HG02884 (cell line): ENCODE results near the gene KASH5.

ENCODE experiments used
- ATAC-seq: cut with Tn5 transposase; IDR thresholded peaks from one replicate; pipeline ENCODE4 v1.9.1; 2021; ENCODE audit warnings: mild to moderate bottlenecking, moderate library complexity; ENCODE audit not compliant: unreplicated experiment

Gene KASH5

DNA sequence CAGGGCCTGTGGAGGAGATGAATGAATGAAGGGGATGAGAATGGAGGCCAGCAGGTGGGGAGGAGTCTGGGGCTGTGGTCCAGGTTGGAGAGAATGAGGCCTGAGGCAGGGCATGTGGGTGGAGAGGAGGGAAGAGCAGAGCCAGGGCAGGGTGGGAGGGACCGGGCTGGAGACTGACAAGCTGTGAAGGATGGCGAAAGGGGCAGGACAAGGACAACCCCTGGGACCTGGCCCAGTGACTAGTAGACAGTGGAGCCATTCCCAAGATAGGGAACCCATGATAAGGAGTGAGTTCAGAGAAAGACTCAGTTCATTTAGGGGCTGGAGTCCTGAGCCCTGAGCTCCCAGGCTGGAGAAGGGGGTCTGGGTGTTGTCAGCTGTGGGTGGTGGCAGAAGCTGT, 32.2 kb downstream of the KASH5 start:
- ATAC-seq: no peak

DNA sequence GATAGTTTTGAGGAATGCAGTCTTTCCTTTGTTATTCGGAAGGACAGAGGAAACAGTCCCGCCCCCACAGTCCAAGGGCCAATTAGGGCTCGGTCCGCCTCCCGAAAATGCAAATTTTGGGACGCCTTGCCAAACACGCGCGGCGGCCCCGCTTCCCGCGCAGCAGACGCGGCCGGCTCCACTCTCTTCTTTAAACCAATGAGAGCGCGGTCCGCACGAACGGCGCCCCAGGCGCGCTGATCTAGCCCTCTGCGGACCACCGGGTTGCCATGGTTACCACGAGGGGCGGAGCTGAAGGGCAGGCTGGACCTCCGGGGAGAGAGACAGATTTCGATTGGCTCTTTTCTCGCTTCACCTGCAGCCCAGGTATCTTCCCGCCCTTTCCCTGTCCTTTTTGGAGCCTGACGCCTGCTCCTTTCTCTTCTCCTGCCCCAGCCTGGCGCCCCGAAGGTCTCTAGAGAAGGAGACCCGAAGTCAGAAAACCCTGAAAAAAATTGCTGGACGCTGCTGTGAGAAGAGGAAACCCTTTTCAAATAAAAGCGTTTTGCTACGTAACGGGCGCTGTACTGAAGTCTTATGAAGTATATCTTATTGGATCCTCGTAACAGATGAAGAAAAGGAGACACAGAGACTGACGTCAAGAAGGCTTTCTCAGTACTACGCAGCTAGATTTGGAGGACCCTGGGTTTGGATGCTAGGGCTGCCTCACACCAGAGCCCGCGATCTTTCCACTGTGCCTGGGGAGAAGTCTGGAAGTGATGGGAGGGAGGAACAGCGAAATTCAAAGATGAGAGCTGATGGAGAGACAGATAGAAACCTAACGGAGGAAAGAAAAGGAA, 33.2 kb downstream of the KASH5 start:
- ATAC-seq: no peak

DNA sequence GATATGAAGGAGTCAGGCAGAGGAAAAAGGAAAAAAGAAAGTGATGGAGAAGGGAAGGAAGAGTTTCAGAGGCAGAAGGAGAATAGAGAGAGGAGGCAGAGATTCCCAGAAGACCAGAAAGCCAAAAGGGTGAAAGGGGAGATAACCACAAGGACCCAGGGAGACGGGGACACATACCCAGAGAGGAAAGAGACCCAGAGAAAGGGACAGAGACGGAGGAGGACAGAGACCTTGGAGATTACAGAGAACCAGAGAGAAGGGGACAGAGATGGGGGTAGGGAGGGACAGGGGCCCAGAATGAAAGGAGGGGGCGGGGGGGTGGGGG, 33.8 kb downstream of the KASH5 start:
- no peak for ATAC-seq

DNA sequence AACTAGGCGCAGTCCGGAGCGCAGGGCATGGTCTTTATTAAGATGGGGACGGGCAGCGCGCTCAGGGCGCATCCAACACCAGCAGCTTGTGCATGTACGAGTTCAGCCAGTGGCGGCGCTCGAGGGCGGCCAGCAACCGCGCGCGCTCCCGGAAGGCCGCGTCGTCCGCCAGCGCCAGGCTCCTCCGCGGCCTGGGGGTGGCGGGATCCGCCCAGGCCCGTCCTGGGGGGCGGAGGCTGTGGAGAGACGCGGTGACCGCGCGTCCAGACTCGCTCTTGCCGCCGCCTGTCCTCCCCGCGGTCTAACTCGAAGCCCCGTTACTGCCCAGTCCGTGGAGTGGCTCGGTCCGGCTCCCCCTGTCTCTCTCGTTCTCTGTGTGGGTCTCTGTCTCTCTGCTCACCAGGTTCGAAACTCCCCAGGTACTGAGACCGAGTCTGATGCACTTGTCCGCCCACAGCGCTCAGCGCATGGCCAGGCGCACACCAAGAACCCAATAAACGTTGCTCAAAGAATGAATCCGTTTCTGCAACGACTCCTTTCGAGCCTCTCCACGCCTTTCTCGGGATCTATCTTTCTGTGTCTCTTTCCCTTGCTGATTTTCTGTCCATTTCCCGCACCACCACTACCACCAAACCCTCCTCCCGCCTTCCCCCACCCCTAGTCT, 34.5 kb downstream of the KASH5 start:
- no peak for ATAC-seq

DNA sequence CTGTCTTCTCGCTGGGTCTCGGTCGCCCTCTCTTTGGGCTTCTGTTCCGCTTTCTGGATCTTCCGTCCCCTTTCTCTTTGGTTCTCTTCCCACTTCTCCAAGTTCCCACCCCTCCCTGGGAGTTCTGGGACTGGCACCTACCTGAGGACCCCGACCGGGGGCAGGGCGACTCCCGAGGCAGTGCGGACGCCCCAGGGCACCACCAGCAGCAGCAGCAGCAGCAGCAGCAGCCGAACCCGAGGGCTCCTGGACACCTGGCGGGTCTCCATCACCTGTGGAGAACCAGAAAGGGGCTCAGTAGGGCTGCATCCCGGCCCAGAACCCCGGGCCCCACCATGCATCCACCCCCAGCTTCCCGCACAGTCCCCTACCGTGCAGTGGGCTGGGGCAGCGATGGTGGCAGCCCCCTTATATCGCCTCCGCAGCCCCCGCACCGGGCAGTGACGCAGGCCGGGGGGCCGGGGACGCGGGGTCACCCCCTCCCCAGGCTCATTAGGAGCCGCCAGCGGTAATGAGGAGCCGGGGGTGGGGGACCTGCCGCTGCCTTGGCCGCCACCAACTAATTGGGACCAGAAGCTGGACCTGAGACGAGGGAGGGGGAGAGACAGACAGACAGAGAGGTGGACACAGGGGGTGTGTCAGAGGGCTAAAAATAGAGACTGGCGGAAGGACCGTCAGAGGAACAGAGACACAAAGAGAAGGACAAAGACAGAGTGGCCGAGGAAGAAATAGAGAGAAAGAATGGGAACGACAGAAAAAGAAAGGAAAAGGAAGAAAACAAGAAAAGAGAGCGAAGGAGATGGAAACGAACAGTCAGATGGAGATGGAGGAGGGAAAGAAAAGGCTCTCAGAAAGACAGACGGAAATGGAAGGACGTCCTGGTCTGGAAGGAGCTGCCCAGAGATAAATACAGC, 35.3 kb downstream of the KASH5 start, which contains the start of gene PTH2:
Gene PTH2, minus strand, starts transcription at position 371 of the 914 bp plus-strand sequence. Its CDS starts 102 bp downstream, at position 269.
- no peak for ATAC-seq

- no peak for ATAC-seq
These were observed 35.9 kb downstream of the KASH5 start for GRCh38 chr19:49423985-49424303.

DNA sequence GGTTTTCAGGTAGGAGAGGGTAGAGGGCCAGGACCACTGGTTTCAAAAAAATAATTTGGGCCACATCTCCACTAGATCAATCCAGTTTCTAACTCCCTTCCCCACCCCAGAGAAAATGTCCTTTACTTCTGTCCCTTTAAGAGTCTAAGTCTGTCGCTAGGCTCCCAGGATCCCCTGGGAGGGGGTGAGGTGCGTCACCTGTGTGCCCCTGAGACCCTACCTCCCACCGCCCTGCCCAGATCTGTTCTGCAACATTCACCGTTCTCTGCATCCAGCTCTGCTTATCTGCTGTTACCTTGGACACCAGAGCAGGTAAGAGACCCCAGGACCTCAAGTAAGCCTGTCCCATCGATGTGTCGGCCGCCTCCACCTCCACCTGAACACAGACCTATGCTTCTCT, 37.1 kb downstream of the KASH5 start, which contains the start of gene GFY:
Gene GFY, plus strand, starts transcription at position 211 of the 400 bp plus-strand sequence. CDS start 1,043 bp downstream, outside the sequence.
- no peak for ATAC-seq

DNA sequence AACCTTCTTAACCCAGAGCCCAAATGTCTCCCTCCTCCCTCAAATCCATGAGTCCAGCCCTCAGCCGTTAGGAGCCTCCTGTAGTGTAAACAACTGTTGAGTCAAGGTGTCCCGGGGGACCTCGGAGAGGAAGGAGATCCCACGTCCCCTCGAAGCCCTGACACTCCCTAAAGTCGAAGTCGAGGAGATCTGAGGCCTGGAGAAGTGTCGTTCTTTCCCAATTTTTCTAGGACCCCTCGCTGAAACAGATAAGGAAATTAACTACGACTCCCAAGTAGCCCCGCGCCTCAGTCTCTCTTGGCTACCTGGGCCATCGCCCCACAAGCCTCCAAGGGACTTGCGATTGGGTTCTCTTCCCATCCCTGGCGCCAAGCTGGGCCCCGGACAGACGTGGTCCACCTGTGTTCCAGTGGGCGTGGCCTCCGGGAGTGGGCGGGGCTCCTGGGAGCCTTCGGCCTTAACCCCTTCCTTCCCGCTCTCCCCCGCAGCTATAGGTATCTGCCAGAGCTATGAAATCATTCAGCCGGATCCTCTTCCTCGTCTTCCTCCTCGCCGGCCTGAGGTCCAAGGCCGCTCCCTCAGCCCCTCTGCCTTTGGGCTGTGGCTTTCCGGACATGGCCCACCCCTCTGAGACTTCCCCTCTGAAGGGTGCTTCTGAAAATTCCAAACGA, 38.0 kb downstream of the KASH5 start:
- ATAC-seq: no peak

DNA sequence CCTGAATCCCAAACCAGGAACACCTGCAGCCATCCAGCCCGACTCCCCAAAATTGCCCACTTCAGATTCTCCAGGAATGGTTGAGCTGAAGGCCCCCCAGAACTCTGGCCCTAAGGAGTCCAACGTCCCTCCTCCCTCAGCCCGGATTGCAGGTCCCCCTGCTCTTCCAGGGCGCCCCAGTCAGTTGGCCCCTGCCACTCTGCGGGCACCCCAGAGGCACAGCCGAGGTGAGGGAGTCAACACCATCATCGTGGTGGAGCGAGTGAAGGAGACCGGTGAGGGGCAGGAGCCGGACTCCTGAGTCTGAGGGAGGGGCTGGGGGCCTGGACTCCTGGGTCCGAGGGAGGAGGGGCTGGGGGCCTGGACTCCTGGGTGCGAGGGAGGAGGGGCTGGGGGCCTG, 39.3 kb downstream of the KASH5 start:
- ATAC-seq: no peak

- ATAC-seq: no peak
These were observed 40.0 kb downstream of the KASH5 start for GRCh38 chr19:49427855-49428546.

GRCh38 chr19:49428547-49429451, 40.8 kb downstream of the KASH5 start:
- ATAC-seq: no peak

DNA sequence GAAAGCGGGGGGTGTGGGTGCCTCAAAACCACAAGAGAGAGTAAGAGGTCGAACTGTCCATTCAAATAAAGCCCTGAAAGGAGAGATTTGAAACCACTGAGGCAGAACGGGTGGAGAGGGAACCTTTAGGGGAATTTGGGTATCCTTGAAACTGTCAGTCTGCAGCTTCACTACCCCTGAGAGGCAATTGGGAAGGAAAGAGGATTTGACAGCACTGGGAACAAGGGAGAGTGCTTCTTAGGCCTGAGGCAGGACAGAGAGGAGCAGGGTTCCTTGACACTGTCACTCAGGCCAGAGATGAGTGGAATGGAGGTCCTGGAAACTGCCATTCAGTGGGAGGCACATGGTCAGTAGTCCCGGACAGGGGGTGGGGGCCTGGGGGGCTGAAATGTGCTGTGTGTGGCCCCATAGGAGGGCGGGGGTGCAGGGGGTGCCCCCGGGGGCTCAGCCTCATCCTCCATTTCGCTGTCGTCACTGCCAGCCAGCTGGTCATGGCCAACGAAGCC, 42.2 kb downstream of the KASH5 start:
- no peak for ATAC-seq

- ATAC-seq: no peak
These were observed 42.8 kb downstream of the KASH5 start for GRCh38 chr19:49430678-49431329.

DNA sequence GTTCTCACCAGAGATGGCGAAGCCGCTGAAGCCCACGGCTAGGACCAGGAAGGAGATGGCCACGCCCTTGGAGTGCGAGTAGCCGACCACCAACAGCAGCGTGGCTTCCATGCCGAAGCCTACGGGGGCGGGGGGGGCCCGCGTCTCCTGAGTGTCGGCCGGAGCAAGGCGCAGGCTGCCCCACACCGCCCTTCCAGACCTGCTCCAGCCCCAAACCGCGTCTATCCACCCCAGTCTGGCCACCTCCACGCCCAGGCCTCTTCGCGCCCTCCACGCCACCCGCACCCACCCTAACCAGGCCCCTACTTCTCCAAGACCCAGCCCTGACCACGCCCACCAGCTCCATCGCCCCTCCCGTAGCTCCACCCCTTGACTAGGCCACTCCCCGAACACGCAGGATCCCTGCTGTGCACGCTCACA, 43.3 kb downstream of the KASH5 start:
- no peak for ATAC-seq

DNA sequence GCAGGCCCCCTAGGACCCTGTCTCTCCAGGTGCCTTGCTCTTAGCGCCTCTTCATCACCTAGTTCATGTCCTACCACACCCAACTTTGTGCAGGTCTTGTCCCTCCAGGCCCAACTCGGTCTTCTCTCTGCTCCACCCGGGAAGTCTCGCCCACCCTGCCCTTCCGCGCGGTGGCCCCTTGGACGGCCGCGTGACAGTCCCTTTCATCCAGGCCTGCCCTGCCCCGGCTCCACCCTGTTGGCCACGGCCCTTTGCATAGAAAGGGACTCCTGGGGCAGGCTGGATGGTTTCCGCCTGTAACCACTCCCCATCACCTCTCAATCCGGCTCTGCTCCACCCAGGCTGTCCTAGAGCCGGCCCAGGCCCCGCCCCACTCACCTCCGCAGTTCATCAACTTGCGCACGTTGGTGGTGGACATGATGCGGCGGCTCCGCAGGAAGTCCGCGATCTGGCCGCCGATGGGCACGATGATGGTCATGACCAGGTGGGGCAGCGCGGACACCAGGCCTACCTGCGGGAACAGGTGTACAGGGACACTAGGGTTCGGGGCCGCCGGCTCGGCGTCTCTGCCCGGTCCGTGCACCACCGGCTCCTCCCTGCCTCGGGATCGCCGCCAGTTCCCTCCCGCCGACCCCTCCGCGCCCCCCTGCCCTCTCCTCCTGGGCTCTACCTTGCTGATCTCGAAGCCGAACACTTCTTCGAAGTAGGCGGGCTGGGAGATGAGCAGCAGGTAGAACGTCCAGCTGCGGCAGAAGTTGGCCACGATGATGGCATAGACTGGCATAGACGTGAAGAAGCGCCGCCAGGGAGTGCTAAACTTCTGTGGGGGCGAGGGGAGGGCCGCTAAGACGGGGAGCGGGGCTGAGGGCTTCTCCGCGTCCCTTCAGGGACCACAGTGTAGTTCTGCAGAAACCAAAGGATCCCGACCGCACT, 44.4 kb downstream of the KASH5 start:
- no peak for ATAC-seq

DNA sequence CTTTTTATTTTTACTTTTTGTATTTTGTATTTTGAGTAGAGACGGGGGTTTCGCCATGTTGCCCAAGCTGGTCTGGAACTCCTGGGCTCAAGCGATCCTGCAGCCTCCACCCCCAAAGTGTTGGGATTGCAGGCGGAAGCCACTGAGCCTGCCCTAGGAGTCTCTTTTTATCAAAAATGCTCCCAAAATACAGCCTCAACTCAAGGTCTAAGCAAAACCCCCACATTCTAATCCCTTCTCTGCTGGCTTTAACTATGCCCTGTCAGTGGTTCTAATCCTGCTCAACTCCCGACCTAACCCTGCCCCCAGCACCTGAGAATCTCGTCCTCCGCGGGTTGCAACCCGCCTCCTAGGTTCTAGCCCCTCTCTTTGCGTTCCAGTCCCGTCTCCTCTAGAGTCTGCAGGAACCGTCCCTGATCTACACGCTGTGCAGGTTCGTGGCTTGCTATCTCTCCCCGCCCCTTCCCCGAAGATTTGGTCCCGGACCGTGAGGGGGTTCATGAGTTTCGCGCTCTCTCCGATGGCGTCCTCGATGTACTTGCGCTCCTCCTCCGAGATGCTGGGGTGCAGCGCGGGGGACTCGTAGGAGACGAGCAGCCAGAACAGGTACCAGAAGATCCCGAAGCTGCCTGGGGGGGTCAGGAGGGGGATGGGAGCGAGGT, 45.3 kb downstream of the KASH5 start:
- no peak for ATAC-seq
